ENCODE measurements around the gene SLC7A5. TPM values are rescaled to one million over a fixed set of nuclear protein-coding genes. Genes with fewer than 3 reads are reported as not detected.

Gene SLC7A5
- total and polyA plus RNA-seq, 2 of the 13 experiments (the other 11 are each of a cell fraction or from before 2014, with no cell fraction given): 79.6 to 155 TPM

GRCh38 chr16:87854907-87855683 is 14.2 kb downstream of the SLC7A5 start (continued):
- TF ChIP-seq E2F5 (CRISPR knock-in tag; conservative IDR thresholded peaks at IDR 0.05): no peak
- TF ChIP-seq ZSCAN22 (CRISPR knock-in tag; IDR thresholded peaks at IDR 0.05): no peak
- TF ChIP-seq CENPBD1 (CRISPR knock-in tag; IDR thresholded peaks at IDR 0.05; ENCODE audit: borderline replicate concordance, low read depth): no peak
- no peak for TF ChIP-seq PTBP1 (IDR thresholded peaks at IDR 0.05; ENCODE audit: low read depth, low read length, poor library complexity, severe bottlenecking)
- no peak for TF ChIP-seq CAMTA2 (CRISPR knock-in tag; IDR thresholded peaks at IDR 0.05; ENCODE audit: borderline replicate concordance)
- TF ChIP-seq BRCA1 (CRISPR knock-in tag; IDR thresholded peaks at IDR 0.05): no peak
- no peak for TF ChIP-seq YEATS2 (CRISPR knock-in tag; IDR thresholded peaks at IDR 0.05; ENCODE audit: borderline replicate concordance)
- TF ChIP-seq AFF4 (CRISPR knock-in tag; IDR thresholded peaks at IDR 0.05): no peak
- no peak for TF ChIP-seq ZSCAN9 (CRISPR knock-in tag; IDR thresholded peaks at IDR 0.05; ENCODE audit: borderline replicate concordance)
- TF ChIP-seq SOX6 (IDR thresholded peaks at IDR 0.05): no peak
- TF ChIP-seq SOX6 (CRISPR knock-in tag; IDR thresholded peaks at IDR 0.05): no peak
- TF ChIP-seq ZMYM3 (CRISPR knock-in tag; IDR thresholded peaks at IDR 0.05): no peak
- no peak for TF ChIP-seq DRAP1 (CRISPR knock-in tag; IDR thresholded peaks at IDR 0.05)
- TF ChIP-seq ATAD3A (CRISPR knock-in tag; IDR thresholded peaks at IDR 0.05): no peak
- TF ChIP-seq ZNF816 (CRISPR knock-in tag; IDR thresholded peaks at IDR 0.05; ENCODE audit: borderline replicate concordance): no peak
- TF ChIP-seq NPAS2 (CRISPR knock-in tag; IDR thresholded peaks at IDR 0.05; ENCODE audit: borderline replicate concordance): no peak
- TF ChIP-seq RFXAP (CRISPR knock-in tag; IDR thresholded peaks at IDR 0.05; ENCODE audit: borderline replicate concordance): no peak
- no peak for TF ChIP-seq ETS1 (CRISPR knock-in tag; IDR thresholded peaks at IDR 0.05)
- 0 out of 2 replicates have a peak, but pooled peaks have one; percentile 58 for TF ChIP-seq PITX1 (CRISPR knock-in tag; IDR thresholded peaks at IDR 0.05)
- TF ChIP-seq ZIK1 (CRISPR knock-in tag; IDR thresholded peaks at IDR 0.05; ENCODE audit: borderline replicate concordance, low read depth): no peak
- no peak for TF ChIP-seq ZNF577 (CRISPR knock-in tag; IDR thresholded peaks at IDR 0.05; ENCODE audit: borderline replicate concordance, low read depth)
- no peak for TF ChIP-seq ZNF776 (CRISPR knock-in tag; IDR thresholded peaks at IDR 0.05)
- TF ChIP-seq ZNF615 (CRISPR knock-in tag; IDR thresholded peaks at IDR 0.05; ENCODE audit: borderline replicate concordance): no peak
